Thymus (tissue), 11 donors: ENCODE measurements around the gene GLP2R. TPM values are rescaled to one million over a fixed set of nuclear protein-coding genes. Genes with fewer than 3 reads are reported as not detected.

Source experiments
- DNase-seq, 9 donors: peaks; one replicate each; pipeline ENCODE4 v3.0.0-alpha.2; 2013; ENCODE audit warnings: low spot score in 9 of 9, low read depth in 6 of 9, missing footprints in 1 of 9
- H3K27ac ChIP-seq, 2 donors: one replicate each; pipeline ENCODE4 v1.5.1; 2013; ENCODE audit warnings: control low read depth in 1 of 2, low read depth in 1 of 2, low read length in 1 of 2, mild to moderate bottlenecking in 1 of 2, moderate library complexity in 1 of 2
- H3K27me3 ChIP-seq, 2 donors: one replicate each; pipeline ENCODE4 v1.5.1; 2013; ENCODE audit warnings: low read length in 1 of 2; ENCODE audit not compliant: control insufficient read depth in 2 of 2, insufficient read depth in 1 of 2
- H3K36me3 ChIP-seq, 2 donors: one replicate each; pipeline ENCODE4 v1.5.1; 2013; ENCODE audit warnings: low read length in 1 of 2, mild to moderate bottlenecking in 1 of 2, moderate library complexity in 1 of 2; ENCODE audit not compliant: control insufficient read depth in 2 of 2, insufficient read depth in 2 of 2
- H3K4me1 ChIP-seq, 2 donors: one replicate each; pipeline ENCODE4 v1.5.1; 2013; ENCODE audit warnings: low read length in 2 of 2; ENCODE audit not compliant: control insufficient read depth in 2 of 2, insufficient read depth in 2 of 2
- H3K4me3 ChIP-seq, 2 donors: one replicate each; pipeline ENCODE4 v1.5.1; 2013; ENCODE audit warnings: low read length in 2 of 2, control low read depth in 1 of 2, mild to moderate bottlenecking in 1 of 2
- H3K9me3 ChIP-seq, 2 donors: one replicate each; pipeline ENCODE4 v1.5.1; 2013; ENCODE audit warnings: low read length in 1 of 2, mild to moderate bottlenecking in 1 of 2; ENCODE audit not compliant: control insufficient read depth in 2 of 2, insufficient read depth in 1 of 2
- WGBS: extraction: QIAGEN DNeasy Blood & Tissue Kit; methylation state at CpG from one replicate; pipeline ENCODE4 v1.1.7; 2013; 5-methylcytosine and 5-hydroxymethylcytosine counted together
- polyA plus RNA-seq: library from polyadenylated mRNA; stranded (reverse); fragments of 200-250 nt; gene quantifications from one replicate; pipeline ENCODE4 v1.2.3, GENCODE V29; 2013
- total RNA-seq: library from RNA; stranded (reverse); fragments of 120-200 nt; gene quantifications from one replicate; pipeline ENCODE4 v1.2.4, GENCODE V29; 2013
- donor health status: healthy.

The GLP2R gene
- total and polyA plus RNA-seq, 2 donors, result 0.05 to 0.09 TPM

DNA sequence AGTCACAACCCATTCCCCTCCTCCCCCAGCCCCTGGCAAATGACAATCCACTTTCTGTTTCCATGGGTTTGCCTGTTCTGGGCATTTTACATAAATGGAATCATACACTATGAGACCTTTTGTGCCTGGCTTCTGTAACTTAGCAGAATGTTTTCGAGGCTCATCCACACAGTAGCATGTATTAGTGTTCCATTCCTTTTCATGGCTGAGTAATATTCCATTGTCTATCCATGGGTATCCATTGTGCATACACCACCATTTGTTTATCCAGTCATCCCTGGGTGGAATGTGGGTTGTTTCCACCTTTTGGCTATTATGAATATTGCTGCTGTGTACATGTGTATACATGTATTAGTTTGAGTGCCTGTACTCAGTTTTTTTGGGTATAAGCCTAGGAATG lies 113.0 kb downstream of the GLP2R start:
- no peak for DNase-seq
- H3K4me3 ChIP-seq, result no peak overlapping the region
- peaks cover 0 to 2% of the 10 kb centered on the region in 2 donors for H3K9me3 ChIP-seq
- H3K36me3 ChIP-seq, result peaks cover 5 to 13% of the 10 kb centered on the region in 2 donors
- H3K4me1 ChIP-seq, result no peaks in the 10 kb centered on the region
- WGBS, result 96% methylated on average over 1 of the region's 1 CpG
- no peaks in the 10 kb centered on the region for H3K27me3 ChIP-seq
- no peak overlapping the region for H3K27ac ChIP-seq

DNA sequence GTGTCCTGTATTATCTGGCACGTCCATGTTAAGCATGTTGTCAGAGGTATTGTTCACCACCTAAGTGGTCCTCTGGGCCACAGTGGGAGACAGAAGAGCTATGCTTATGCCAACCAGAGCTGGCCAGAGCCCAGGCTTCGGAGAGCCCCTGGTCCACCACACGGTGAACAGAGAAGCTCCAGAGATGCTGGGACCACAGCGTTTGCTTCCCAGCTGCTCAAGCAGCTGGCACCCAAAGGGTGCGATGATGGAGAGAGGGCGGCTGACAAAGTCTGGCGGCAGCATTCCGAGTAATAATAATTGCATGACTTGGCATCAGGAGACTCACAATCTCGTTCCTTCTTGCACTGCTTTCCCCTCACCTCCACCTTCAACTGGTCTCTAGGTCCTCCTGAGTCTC lies 115.1 kb downstream of the GLP2R start:
- DNase-seq, result no peak
- 96% methylated on average over 9 of the region's 9 CpGs for WGBS

DNA sequence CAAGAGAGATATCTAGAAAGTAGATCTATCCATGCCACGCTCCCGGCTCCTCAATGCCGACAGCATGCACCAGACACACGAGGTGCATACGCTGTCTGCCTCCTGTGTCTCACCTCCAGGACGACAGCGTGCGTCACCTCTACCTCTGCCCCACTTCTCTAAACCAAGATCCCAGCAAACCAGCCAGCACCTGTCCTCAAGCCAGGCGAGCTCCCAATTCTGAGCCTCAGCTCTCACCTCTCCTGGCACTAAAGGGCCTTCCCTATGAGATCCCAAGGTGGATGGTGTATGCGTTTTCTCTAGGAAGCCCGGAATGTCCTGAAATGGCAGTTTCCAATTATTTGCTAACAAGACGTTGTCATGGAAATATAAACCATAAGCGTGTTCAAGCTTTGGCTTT lies 115.6 kb downstream of the GLP2R start:
- 97% methylated on average over 13 of the region's 13 CpGs for WGBS
- no peak overlapping the region for H3K4me3 ChIP-seq
- peaks cover 0 to 2% of the 10 kb centered on the region in 2 donors for H3K9me3 ChIP-seq
- H3K27me3 ChIP-seq, result no peaks in the 10 kb centered on the region
- no peaks in the 10 kb centered on the region for H3K4me1 ChIP-seq
- H3K36me3 ChIP-seq, result peaks cover 5 to 13% of the 10 kb centered on the region in 2 donors
- H3K27ac ChIP-seq, result no peak overlapping the region
- no peak for DNase-seq

More for the DNA sequence above, 115.1 kb downstream of the GLP2R start:
- Histone ChIP-seq H3K4me1 (no peaks in the 10 kb centered on the region), H3K36me3 (peaks cover 5 to 13% of the 10 kb centered on the region in 2 donors), H3K27ac (no peak overlapping the region), H3K27me3 (no peaks in the 10 kb centered on the region), H3K9me3 (peaks cover 0 to 2% of the 10 kb centered on the region in 2 donors), H3K4me3 (no peak overlapping the region)

Other genes starting within 250 kb of the GLP2R start
- gene CFAP52, start 249.3 kb upstream of the GLP2R start, total RNA-seq, result 0.76 TPM
- 1.6 TPM for gene CFAP52, start 249.3 kb upstream of the GLP2R start, polyA plus RNA-seq
- gene USP43, start 180.4 kb upstream of the GLP2R start, total RNA-seq, result 0.57 TPM
- 2.9 TPM for gene USP43, start 180.4 kb upstream of the GLP2R start, polyA plus RNA-seq
- gene DHRS7C, start 34.3 kb upstream of the GLP2R start, total RNA-seq, result 0.24 TPM
- 0.07 TPM for gene DHRS7C, start 34.3 kb upstream of the GLP2R start, polyA plus RNA-seq
- not detected for gene GSG1L2, start 3.8 kb upstream of the GLP2R start, total RNA-seq
- gene GSG1L2, start 3.8 kb upstream of the GLP2R start, polyA plus RNA-seq, result not detected
- gene RCVRN, start 79.3 kb downstream of the GLP2R start, total RNA-seq, result under 0.01 TPM
- 0.07 TPM for gene RCVRN, start 79.3 kb downstream of the GLP2R start, polyA plus RNA-seq